Stomach (tissue), 9 donors: ENCODE measurements around the gene BACE1. TPM values are rescaled to one million over a fixed set of nuclear protein-coding genes. Genes with fewer than 3 reads are reported as not detected.

ENCODE experiments used
- DNase-seq, 2 donors: peaks; one replicate each; pipeline versions ENCODE4 v3.0.0 to v3.0.0-alpha.2; 2013 to 2019
- H3K27ac ChIP-seq, 5 donors: fragments of 200-600 bp in 4 of 5; sonication (generic) in 4 of 5; one replicate each; pipeline ENCODE4 v1.5.1; 2013 to 2019; ENCODE audit warnings: mild to moderate bottlenecking in 1 of 5, moderate library complexity in 1 of 5
- H3K27me3 ChIP-seq, 3 donors: fragments of 200-600 bp; sonication (generic); one replicate each; pipeline ENCODE4 v1.5.1; 2017 to 2019; ENCODE audit warnings: mixed run types in 1 of 3
- H3K36me3 ChIP-seq, 4 donors: fragments of 200-600 bp; sonication (generic); 1 replicate in 3 of 4; 2 replicates in 1 of 4; pipeline ENCODE4 v1.5.1; 2016 to 2019
- H3K4me1 ChIP-seq, 4 donors: fragments of 200-600 bp; sonication (generic); one replicate each; pipeline ENCODE4 v1.5.1; 2016 to 2019
- H3K4me3 ChIP-seq, 4 donors: fragments of 200-600 bp; sonication (generic) in 3 of 4; one replicate each; pipeline ENCODE4 v1.5.1; 2016 to 2019; ENCODE audit warnings: mild to moderate bottlenecking in 1 of 4
- H3K9me3 ChIP-seq, 4 donors: fragments of 200-600 bp; sonication (generic); one replicate each; pipeline ENCODE4 v1.5.1; 2016 to 2019
- EP300 ChIP-seq: sonication (generic); formaldehyde crosslinking; IDR thresholded peaks from one replicate; pipeline ENCODE4 v1.6.1; 2017; ENCODE audit warnings: antibody characterized with exemption
- POLR2A ChIP-seq, 4 donors: fragments of 450-650 bp; IDR thresholded peaks; one replicate each; pipeline ENCODE4 v1.6.1; 2016; ENCODE audit warnings: antibody characterized with exemption in 4 of 4, control low read depth in 2 of 4, mild to moderate bottlenecking in 1 of 4, moderate library complexity in 1 of 4
- POLR2AphosphoS5 ChIP-seq, 3 donors: sonication (generic); formaldehyde crosslinking; IDR thresholded peaks; one replicate each; pipeline ENCODE4 v1.6.1; 2016; ENCODE audit warnings: antibody characterized with exemption in 3 of 3
- WGBS, 5 donors: extraction: QIAGEN DNeasy Blood & Tissue Kit in 3 of 5; methylation state at CpG; one replicate each; pipeline versions ENCODE4 v1.1.5 to v1.1.7; 2013 to 2018; 5-methylcytosine and 5-hydroxymethylcytosine counted together
- intact Hi-C: fragments of 100-400 bp; cut with DNase I; formaldehyde crosslinking; loops from one replicate; pipeline ENCODE4 v1.15.1; 2023; ENCODE audit warnings: low total_unique reads
- polyA plus RNA-seq, 3 donors: library from polyadenylated mRNA; stranded (reverse); fragments of 200-250 nt; gene quantifications; one replicate each; pipeline ENCODE4 v1.2.3, GENCODE V29; 2013
- total RNA-seq, 5 donors: library from RNA; depleted of rRNA; stranded (reverse); fragments of >200 nt; gene quantifications; one replicate each; pipeline versions ENCODE4 v1.1.0 to v1.2.3, GENCODE V29; 2014 to 2016
- TF ChIP-seq, protein P1 (sequence below), 7 experiments: fragments of 450-650 bp in 4 of 7; fragments of 200-600 bp in 3 of 7; sonication (generic) in 3 of 7; IDR thresholded peaks; one replicate each; pipeline ENCODE4 v1.5.1; 2016 to 2019; ENCODE audit warnings: antibody characterized with exemption in 7 of 7, control low read depth in 2 of 7, mild to moderate bottlenecking in 1 of 7
- donor health status: healthy with polysubstance abuse.
- donor health status: Bipolar disorder and iron deficiency.
- donor health status: healthy.

Gene BACE1
- total and polyA plus RNA-seq, 8 donors, result 3.3 to 21.1 (median 14.2) TPM

GRCh38 chr11:117313828-117314768 lies 2.0 kb downstream of the BACE1 start:
- 49 to 72% (median 56%) methylated on average over 12 to 14 of the region's 14 CpGs for WGBS, 5 donors
- no peak for TF ChIP-seq POLR2A (IDR thresholded peaks at IDR 0.05)
- TF ChIP-seq, protein P1, sequence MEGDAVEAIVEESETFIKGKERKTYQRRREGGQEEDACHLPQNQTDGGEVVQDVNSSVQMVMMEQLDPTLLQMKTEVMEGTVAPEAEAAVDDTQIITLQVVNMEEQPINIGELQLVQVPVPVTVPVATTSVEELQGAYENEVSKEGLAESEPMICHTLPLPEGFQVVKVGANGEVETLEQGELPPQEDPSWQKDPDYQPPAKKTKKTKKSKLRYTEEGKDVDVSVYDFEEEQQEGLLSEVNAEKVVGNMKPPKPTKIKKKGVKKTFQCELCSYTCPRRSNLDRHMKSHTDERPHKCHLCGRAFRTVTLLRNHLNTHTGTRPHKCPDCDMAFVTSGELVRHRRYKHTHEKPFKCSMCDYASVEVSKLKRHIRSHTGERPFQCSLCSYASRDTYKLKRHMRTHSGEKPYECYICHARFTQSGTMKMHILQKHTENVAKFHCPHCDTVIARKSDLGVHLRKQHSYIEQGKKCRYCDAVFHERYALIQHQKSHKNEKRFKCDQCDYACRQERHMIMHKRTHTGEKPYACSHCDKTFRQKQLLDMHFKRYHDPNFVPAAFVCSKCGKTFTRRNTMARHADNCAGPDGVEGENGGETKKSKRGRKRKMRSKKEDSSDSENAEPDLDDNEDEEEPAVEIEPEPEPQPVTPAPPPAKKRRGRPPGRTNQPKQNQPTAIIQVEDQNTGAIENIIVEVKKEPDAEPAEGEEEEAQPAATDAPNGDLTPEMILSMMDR (IDR thresholded peaks at IDR 0.05), result no peak
- no peak for TF ChIP-seq EP300
- no peak for TF ChIP-seq POLR2AphosphoS5 (IDR thresholded peaks at IDR 0.05)
- intact Hi-C loops, result loop anchor here (10.0 kb wide), 1 partner anchor 79 kb away; the partner anchor contains the start of genes PCSK7 and RNF214
- Histone ChIP-seq H3K9me3 (no peaks in the 10 kb centered on the region), H3K27me3 (no peaks in the 10 kb centered on the region), H3K27ac (no peak overlapping the region), H3K36me3 (no peaks in the 10 kb centered on the region), H3K4me3 (peak overlapping the region in 3 of 4 donors; percentile 77 to 91 (median 84)), H3K4me1 (peaks cover 19 to 34% (median 26%) of the 10 kb centered on the region in 4 donors)
- DNase-seq, result no peak

- Histone ChIP-seq H3K4me1 (peaks cover 19 to 34% (median 26%) of the 10 kb centered on the region in 4 donors), H3K9me3 (no peaks in the 10 kb centered on the region), H3K27me3 (no peaks in the 10 kb centered on the region), H3K27ac (no peak overlapping the region), H3K36me3 (no peaks in the 10 kb centered on the region), H3K4me3 (no peak overlapping the region)
- intact Hi-C loops, result loop anchor here (10.0 kb wide), 1 partner anchor 78 kb away; the partner anchor contains the start of genes PCSK7 and RNF214
- no peak for DNase-seq
- 75 to 86% (median 86%) methylated on average over 5 of the region's 5 CpGs for WGBS, 5 donors
- TF ChIP-seq, protein P1 (IDR thresholded peaks at IDR 0.05), result no peak
- TF ChIP-seq EP300 (no peak), POLR2AphosphoS5 (IDR thresholded peaks at IDR 0.05) (no peak), POLR2A (IDR thresholded peaks at IDR 0.05) (no peak)
Measured at GRCh38 chr11:117313091-117313490, 3.0 kb downstream of the BACE1 start.

DNA sequence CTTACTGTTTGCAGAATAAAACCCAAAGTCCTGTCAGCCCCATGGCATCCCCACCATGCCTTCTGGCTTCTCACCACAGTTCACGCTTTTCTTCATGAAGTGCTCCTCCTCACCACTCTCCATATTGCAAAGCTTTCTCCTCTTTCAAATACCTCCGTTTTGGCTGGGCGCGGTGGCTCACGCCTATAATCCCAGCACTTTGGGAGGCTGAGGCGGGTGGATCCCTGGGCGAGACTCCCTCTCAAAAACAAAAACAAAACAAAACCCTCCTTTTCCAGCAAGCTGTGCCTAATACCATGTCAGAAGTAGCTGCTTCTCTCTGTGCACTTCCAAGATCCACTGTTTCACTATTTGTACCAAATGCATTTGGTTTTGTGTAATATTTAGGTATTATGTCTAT lies 6.7 kb downstream of the BACE1 start:
- Histone ChIP-seq H3K27ac (no peak overlapping the region), H3K4me3 (no peak overlapping the region), H3K36me3 (peaks cover 0 to 14% (median 0%) of the 10 kb centered on the region in 4 donors), H3K27me3 (no peaks in the 10 kb centered on the region), H3K9me3 (no peaks in the 10 kb centered on the region), H3K4me1 (peaks cover 5 to 9% (median 8%) of the 10 kb centered on the region in 4 donors)
- no peak for DNase-seq
- WGBS, 5 donors, result 84 to 97% (median 95%) methylated on average over 7 of the region's 7 CpGs
- intact Hi-C loops, result no loop called here
- no peak for TF ChIP-seq POLR2AphosphoS5 (IDR thresholded peaks at IDR 0.05)
- TF ChIP-seq, protein P1 (IDR thresholded peaks at IDR 0.05), result no peak
- no peak for TF ChIP-seq EP300
- TF ChIP-seq POLR2A (IDR thresholded peaks at IDR 0.05), result no peak

- 86 to 92% (median 88%) methylated on average over 3 of the region's 3 CpGs for WGBS, 5 donors
- H3K9me3 ChIP-seq, result no peaks in the 10 kb centered on the region
- H3K27ac ChIP-seq, result no peak overlapping the region
- H3K4me1 ChIP-seq, result peaks cover 5 to 12% (median 9%) of the 10 kb centered on the region in 4 donors
- peaks cover 0 to 14% (median 0%) of the 10 kb centered on the region in 4 donors for H3K36me3 ChIP-seq
- no peak for TF ChIP-seq EP300
- TF ChIP-seq, protein P1 (IDR thresholded peaks at IDR 0.05), result no peak
- no peak for TF ChIP-seq POLR2AphosphoS5 (IDR thresholded peaks at IDR 0.05)
- TF ChIP-seq POLR2A (IDR thresholded peaks at IDR 0.05), result no peak
- DNase-seq, result no peak
- H3K27me3 ChIP-seq, result no peaks in the 10 kb centered on the region
- H3K4me3 ChIP-seq, result no peak overlapping the region
- intact Hi-C loops, result no loop called here
Measured at GRCh38 chr11:117305145-117305544, 10.9 kb downstream of the BACE1 start.
